SK-N-SH (cell line): Measurements from ENCODE around the gene UCKL1. TPM values are rescaled to one million over a fixed set of nuclear protein-coding genes. Genes with fewer than 3 reads are reported as not detected.

ENCODE experiments used
- CTCF ChIA-PET: fragments of 300-600, 350-600 bp; formaldehyde crosslinking; extraction: SDS; loops from one replicate; lab custom pipeline; 2021; lab: Yijun Ruan, JAX
- POLR2A ChIA-PET: fragments of 350-600 bp; sonication (Branson Sonifier 250); formaldehyde crosslinking; extraction: SDS; loops from one replicate; lab custom pipeline; 2020; ENCODE audit warnings: antibody characterized with exemption, inconsistent platforms; lab: Yijun Ruan, JAX
- DNase-seq: peaks from one replicate; pipeline ENCODE4 v3.0.0; 2012
- H2AFZ ChIP-seq: fragments of 200-600 bp; sonication (generic); 2 replicates; pipeline ENCODE4 v1.8.1; 2016; ENCODE audit warnings: antibody characterized with exemption, mild to moderate bottlenecking, low read depth
- H3F3A ChIP-seq: fragments of 200-600 bp; sonication (generic); replicated peaks from 2 replicates; pipeline ENCODE3; 2016; ENCODE audit warnings: antibody characterized with exemption, mild to moderate bottlenecking; ENCODE audit not compliant: insufficient read depth
- H3K27ac ChIP-seq, 2 experiments: fragments of 200-500 bp in 1 of 2; fragments of 200-600 bp in 1 of 2; sonication (Bioruptor generic) in 1 of 2; sonication (generic), shearing (Covaris generic) in 1 of 2; 2 replicates each; pipeline versions ENCODE4 v1.5.1 to v1.6.1; 2014 to 2016; ENCODE audit warnings: low read depth in 2 of 2, inconsistent platforms in 1 of 2, low read length in 1 of 2, mild to moderate bottlenecking in 1 of 2, mixed read lengths in 1 of 2
- H3K27me3 ChIP-seq: fragments of 200-600 bp; sonication (generic), shearing (Covaris generic); 2 replicates; pipeline ENCODE4 v1.6.1; 2016; ENCODE audit warnings: mixed run types; ENCODE audit not compliant: insufficient read depth
- H3K36me3 ChIP-seq, 2 experiments: fragments of 200-500 bp in 1 of 2; fragments of 200-600 bp in 1 of 2; sonication (Bioruptor generic) in 1 of 2; sonication (generic) in 1 of 2; replicated peaks in 1 of 2; 2 replicates each; pipeline versions ENCODE3 to v1.5.1; 2014 to 2016; ENCODE audit warnings: low read length in 1 of 2, mild to moderate bottlenecking in 1 of 2; ENCODE audit not compliant: insufficient read depth in 2 of 2, control insufficient read depth in 1 of 2
- H3K4me1 ChIP-seq, 2 experiments: fragments of 200-500 bp in 1 of 2; fragments of 200-600 bp in 1 of 2; sonication (Bioruptor generic) in 1 of 2; sonication (generic), shearing (Covaris generic) in 1 of 2; 2 replicates each; pipeline versions ENCODE4 v1.5.1 to v1.6.1; 2014 to 2016; ENCODE audit warnings: low read depth in 1 of 2, low read length in 1 of 2, mixed run types in 1 of 2; ENCODE audit not compliant: insufficient read depth in 2 of 2, control insufficient read depth in 1 of 2
- H3K4me2 ChIP-seq: fragments of 200-600 bp; sonication (generic), shearing (Covaris generic); 2 replicates; pipeline ENCODE4 v1.6.1; 2017; ENCODE audit warnings: mixed run types
- H3K4me3 ChIP-seq, 2 experiments: fragments of 200-500 bp in 1 of 2; fragments of 200-600 bp in 1 of 2; sonication (Bioruptor generic) in 1 of 2; sonication (generic), shearing (Covaris generic) in 1 of 2; 2 replicates each; pipeline versions ENCODE4 v1.5.1 to v1.8.1; 2014 to 2016; ENCODE audit warnings: low read depth in 2 of 2, inconsistent platforms in 1 of 2, low read length in 1 of 2, mild to moderate bottlenecking in 1 of 2, mixed read lengths in 1 of 2, moderate library complexity in 1 of 2
- H3K79me2 ChIP-seq: fragments of 200-600 bp; sonication (generic); 2 replicates; pipeline ENCODE4 v1.8.1; 2017; ENCODE audit warnings: mild to moderate bottlenecking; ENCODE audit not compliant: insufficient read depth
- H3K9ac ChIP-seq: fragments of 200-600 bp; sonication (generic); 2 replicates; pipeline ENCODE4 v1.6.1; 2017; ENCODE audit warnings: mixed run types
- H3K9me2 ChIP-seq: fragments of 200-600 bp; sonication (generic); 2 replicates; pipeline ENCODE4 v1.6.1; 2017; ENCODE audit warnings: mixed run types
- H3K9me3 ChIP-seq: fragments of 200-600 bp; sonication (generic); 2 replicates; pipeline ENCODE4 v1.6.1; 2017; ENCODE audit warnings: mixed run types, mild to moderate bottlenecking, moderate library complexity
- H4K20me1 ChIP-seq: fragments of 200-600 bp; sonication (generic); 2 replicates; pipeline ENCODE4 v1.6.1; 2017; ENCODE audit warnings: mild to moderate bottlenecking, mixed run types; ENCODE audit not compliant: insufficient read depth
- CHD2 ChIP-seq: fragments of 150-350 bp; IDR thresholded peaks from 2 replicates; pipeline ENCODE4 v1.6.1; 2018; ENCODE audit warnings: low read length; ENCODE audit not compliant: partially characterized antibody
- CTCF ChIP-seq: fragments of 200-600 bp; sonication (generic); IDR thresholded peaks from 2 replicates; pipeline ENCODE4 v1.6.1; 2017; ENCODE audit warnings: antibody characterized with exemption, mild to moderate bottlenecking, moderate library complexity
- ELF1 ChIP-seq: IDR thresholded peaks from 2 replicates; pipeline ENCODE4 v1.4.0; 2012
- EP300 ChIP-seq, 2 experiments: IDR thresholded peaks; 2 replicates each; pipeline versions ENCODE4 v1.4.0 to v1.6.1; 2012; ENCODE audit warnings: borderline replicate concordance in 1 of 2, low read depth in 1 of 2, low read length in 1 of 2
- FOXJ3 ChIP-seq: sonication (generic); formaldehyde crosslinking; IDR thresholded peaks from 2 replicates; pipeline ENCODE4 v1.5.1; 2020; ENCODE audit warnings: mild to moderate bottlenecking, missing genetic modification reagents
- FOXM1 ChIP-seq: IDR thresholded peaks from 2 replicates; pipeline ENCODE4 v1.4.0; 2012; ENCODE audit warnings: low read depth, mild to moderate bottlenecking
- GABPA ChIP-seq: IDR thresholded peaks from 2 replicates; pipeline ENCODE4 v1.4.0; 2012; ENCODE audit warnings: low read depth, mild to moderate bottlenecking
- GATA2 ChIP-seq: sonication (generic); formaldehyde crosslinking; IDR thresholded peaks from 2 replicates; pipeline ENCODE4 v1.5.0; 2020; ENCODE audit warnings: mild to moderate bottlenecking, missing genetic modification reagents
- JUND ChIP-seq: IDR thresholded peaks from 2 replicates; pipeline ENCODE4 v1.4.0; 2012
- MEF2A ChIP-seq: IDR thresholded peaks from 2 replicates; pipeline ENCODE4 v1.4.0; 2012; ENCODE audit warnings: low read depth, borderline replicate concordance
- NFIC ChIP-seq: IDR thresholded peaks from 2 replicates; pipeline ENCODE4 v1.4.0; 2012; ENCODE audit warnings: borderline replicate concordance
- PBX3 ChIP-seq: IDR thresholded peaks from 2 replicates; pipeline ENCODE4; 2012
- RAD21 ChIP-seq: IDR thresholded peaks from 2 replicates; pipeline ENCODE4 v1.6.1; 2012; ENCODE audit warnings: mild to moderate bottlenecking, low read length
- RFX5 ChIP-seq: IDR thresholded peaks from 2 replicates; pipeline ENCODE4 v1.6.1; 2012; ENCODE audit warnings: mild to moderate bottlenecking, improper control_type of control experiment, low read length
- RXRA ChIP-seq: IDR thresholded peaks from 2 replicates; pipeline ENCODE4 v1.4.0; 2012; ENCODE audit warnings: low read depth, mild to moderate bottlenecking, borderline replicate concordance
- SIN3A ChIP-seq: IDR thresholded peaks from 2 replicates; pipeline ENCODE4 v1.6.1; 2012; ENCODE audit warnings: low read depth, mild to moderate bottlenecking, low read length, moderate library complexity, borderline replicate concordance
- SMC3 ChIP-seq: IDR thresholded peaks from 2 replicates; pipeline ENCODE4 v1.6.1; 2012; ENCODE audit warnings: low read depth, low read length, improper control_type of control experiment
- TAF1 ChIP-seq: IDR thresholded peaks from 2 replicates; pipeline ENCODE4 v1.6.1; 2012; ENCODE audit warnings: low read depth, mild to moderate bottlenecking, low read length, moderate library complexity, borderline replicate concordance
- TCF12 ChIP-seq: IDR thresholded peaks from 2 replicates; pipeline ENCODE4 v1.4.0; 2012
- TEAD4 ChIP-seq: IDR thresholded peaks from 2 replicates; pipeline ENCODE4 v1.4.0; 2012; ENCODE audit warnings: mild to moderate bottlenecking, borderline replicate concordance; ENCODE audit not compliant: insufficient read depth
- USF1 ChIP-seq: IDR thresholded peaks from 2 replicates; pipeline ENCODE4 v1.4.0; 2012; ENCODE audit warnings: low read depth, borderline replicate concordance
- WGBS: methylation state at CpG from one replicate; pipeline ENCODE4 v1.1.6; 2017; ENCODE audit warnings: low lambda C conversion rate; 5-methylcytosine and 5-hydroxymethylcytosine counted together
- polyA plus RNA-seq, 3 experiments: library from polyadenylated mRNA; depleted of rRNA; stranded (reverse); fragments of >200 nt; gene quantifications; 2 replicates each; pipeline ENCODE4 v1.2.3, GENCODE V29; 2012
- TF ChIP-seq, protein P1 (sequence below): fragments of 150-350 bp; IDR thresholded peaks from 2 replicates; pipeline ENCODE4 v1.6.1; 2016; ENCODE audit warnings: mild to moderate bottlenecking, low read depth, low read length

Gene UCKL1
- polyA plus RNA-seq, 1 of the 3 experiments (the other 2 are of a cell fraction): 71.6 TPM

DNA sequence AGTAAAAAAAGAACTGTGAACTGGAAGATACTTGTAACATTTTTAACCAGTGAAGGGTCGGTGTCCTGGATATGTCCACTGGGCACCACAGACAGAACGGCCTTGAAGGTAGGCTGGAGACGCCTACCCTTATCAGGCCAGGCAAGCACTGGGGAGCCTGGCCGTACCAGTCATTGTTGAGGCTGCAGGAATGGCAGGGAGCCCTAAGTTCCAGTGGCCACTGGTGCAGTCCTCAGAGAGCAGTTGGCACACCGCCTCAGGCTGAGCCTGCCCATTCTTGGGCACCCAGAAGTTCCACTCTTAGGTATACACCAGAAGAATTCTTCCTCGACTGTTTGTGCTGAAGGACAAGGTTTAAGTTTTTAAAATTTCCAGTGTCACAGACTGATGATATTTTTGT, 40.7 kb downstream of the UCKL1 start:
- Histone ChIP-seq H3K79me2 (peaks cover 87% of the 10 kb centered on the region), H3K4me2 (no peak overlapping the region), H3K9ac (no peak overlapping the region), H3K36me3 (peaks cover 0 to 7% of the 10 kb centered on the region in 2 experiments), H3K9me3 (no peaks in the 10 kb centered on the region), H3K4me1 (peaks cover 0 to 4% of the 10 kb centered on the region in 2 experiments; a peak in 1 of 4 replicates)
- POLR2A ChIA-PET: no interaction called here
- no peak for TF ChIP-seq CHD2
- TF ChIP-seq, protein P1, sequence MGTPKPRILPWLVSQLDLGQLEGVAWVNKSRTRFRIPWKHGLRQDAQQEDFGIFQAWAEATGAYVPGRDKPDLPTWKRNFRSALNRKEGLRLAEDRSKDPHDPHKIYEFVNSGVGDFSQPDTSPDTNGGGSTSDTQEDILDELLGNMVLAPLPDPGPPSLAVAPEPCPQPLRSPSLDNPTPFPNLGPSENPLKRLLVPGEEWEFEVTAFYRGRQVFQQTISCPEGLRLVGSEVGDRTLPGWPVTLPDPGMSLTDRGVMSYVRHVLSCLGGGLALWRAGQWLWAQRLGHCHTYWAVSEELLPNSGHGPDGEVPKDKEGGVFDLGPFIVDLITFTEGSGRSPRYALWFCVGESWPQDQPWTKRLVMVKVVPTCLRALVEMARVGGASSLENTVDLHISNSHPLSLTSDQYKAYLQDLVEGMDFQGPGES: no peak
- TF ChIP-seq JUND: no peak
- TF ChIP-seq SMC3: no peak
- TF ChIP-seq MEF2A: no peak
- no peak for TF ChIP-seq ELF1
- TF ChIP-seq CTCF: no peak
- TF ChIP-seq, all 33 proteins: peak for 0
- Histone ChIP-seq H2AFZ (no peak overlapping the region), H3K9me2 (no peaks in the 10 kb centered on the region), H4K20me1 (peaks cover 49% of the 10 kb centered on the region), H3K27me3 (no peaks in the 10 kb centered on the region), H3F3A (no peaks in the 10 kb centered on the region), H3K27ac (no peak overlapping the region), H3K4me3 (no peak overlapping the region)
- CTCF ChIA-PET: interaction anchor here (0.6 to 1.3 kb wide), 2 partner anchors 59 to 140 kb away, joined by 3 to 6 read pairs; no protein-coding TSS in a partner anchor
- DNase-seq: no peak
- 99% methylated on average over 5 of the region's 6 CpGs for WGBS

DNA sequence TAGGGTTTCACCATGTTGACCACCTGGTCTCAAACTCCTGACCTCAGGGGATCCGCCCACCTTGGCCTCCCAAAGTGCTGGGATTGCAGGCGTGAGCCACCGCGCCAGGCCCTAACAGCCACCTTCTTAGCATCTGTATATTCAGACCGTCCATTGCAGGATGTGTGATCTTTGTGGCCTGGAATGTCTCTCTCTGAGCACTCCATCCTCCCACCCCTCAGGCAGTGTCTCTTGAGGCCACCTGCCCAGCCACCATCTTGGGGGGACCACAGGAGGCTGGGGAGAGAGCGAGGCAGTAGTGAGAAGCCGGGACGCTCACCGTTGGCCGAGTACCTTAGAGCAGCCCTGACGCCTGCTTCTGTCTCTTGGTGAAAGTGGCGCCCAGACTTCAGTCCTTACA, 42.4 kb downstream of the UCKL1 start:
- WGBS: 96% methylated on average over 12 of the region's 12 CpGs
- Histone ChIP-seq H3K4me3 (no peak overlapping the region), H3K9me3 (no peaks in the 10 kb centered on the region), H3K9me2 (no peaks in the 10 kb centered on the region), H3K9ac (no peak overlapping the region), H3K36me3 (peaks cover 0 to 7% of the 10 kb centered on the region in 2 experiments), H2AFZ (no peak overlapping the region), H3K27ac (no peak overlapping the region), H3K79me2 (peaks cover 100% of the 10 kb centered on the region), H3K4me1 (peaks cover 0 to 4% of the 10 kb centered on the region in 2 experiments; a peak in 1 of 4 replicates), H3F3A (no peaks in the 10 kb centered on the region), H4K20me1 (peaks cover 66% of the 10 kb centered on the region), H3K27me3 (no peaks in the 10 kb centered on the region), H3K4me2 (no peak overlapping the region)
- CTCF ChIA-PET: interaction anchor here (1.3 kb wide), 1 partner anchor 10 kb away, joined by 3 read pairs; no protein-coding TSS in a partner anchor
- DNase-seq: no peak
- POLR2A ChIA-PET: interaction anchor here (1.2 kb wide), 1 partner anchor 252 kb away, joined by 3 read pairs; no protein-coding TSS in a partner anchor
- TF ChIP-seq GATA2 (CRISPR knock-in tag) (no peak), GABPA (no peak), JUND (no peak), SIN3A (no peak), FOXJ3 (CRISPR knock-in tag) (no peak), ELF1 (no peak), EP300 (IDR thresholded peaks at IDR 0.05; ENCODE audit: borderline replicate concordance in 1 of 2, low read depth in 1 of 2, low read length in 1 of 2) (no peak), RAD21 (no peak), TCF12 (no peak), RFX5 (no peak), FOXM1 (no peak), NFIC (no peak), TAF1 (no peak), PBX3 (no peak), TEAD4 (no peak), USF1 (no peak), RXRA (no peak)
- TF ChIP-seq, protein P1: no peak
